NCI-H82 treated with DMSO at 0.1 percent for 48 hours (cell line): ENCODE measurements around the gene NCKAP5L.
A peak's percentile ranks its signal among the peaks of the same experiment; 100 is the strongest.
"Not testable (repeated sequence)": the region's sequence is repeated elsewhere in the genome, so short reads cannot be mapped to it uniquely, and the experiment has no call there.

Experiments used
- DNase-seq: peaks from one replicate; lab custom pipeline; 2025; ENCODE audit not compliant: unreplicated experiment; lab: John Stamatoyannopoulos, UW

NCKAP5L gene

DNA sequence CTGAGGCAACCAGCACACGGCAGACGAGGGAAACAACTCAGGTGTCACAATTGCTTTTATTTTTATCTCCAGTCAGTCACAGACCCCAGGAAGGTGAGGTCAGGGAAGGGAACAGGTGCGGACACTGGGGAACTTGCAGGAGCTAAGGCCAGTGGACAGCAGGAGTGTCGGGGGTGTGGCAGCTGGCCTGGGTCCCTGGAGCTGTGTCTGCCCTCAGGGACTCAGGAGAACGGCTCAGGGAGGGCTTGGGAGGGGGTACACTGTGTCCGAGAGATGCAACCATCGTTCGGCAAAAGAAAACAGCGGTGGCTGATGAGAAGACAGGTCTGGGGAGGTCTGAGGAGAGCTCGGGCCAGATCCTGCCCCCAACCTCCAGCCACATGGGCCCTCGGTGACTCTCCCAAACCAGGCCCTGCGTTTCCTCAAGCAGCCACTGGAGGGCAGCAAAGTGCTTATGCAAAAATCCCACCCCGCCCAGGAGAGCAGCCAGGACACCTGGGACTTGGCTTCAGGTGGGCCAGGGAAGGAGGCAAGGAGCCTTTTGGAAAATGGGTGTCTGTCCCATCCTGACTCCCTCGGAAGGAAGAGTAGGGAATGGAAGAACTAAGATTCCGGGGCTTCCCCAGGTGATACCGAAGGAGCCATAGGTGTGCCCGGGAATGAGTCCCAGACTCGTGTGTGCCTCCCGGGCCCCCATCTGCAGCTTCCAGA lies 38.8 kb upstream of the NCKAP5L start:
- peak; percentile 38 for DNase-seq

GRCh38 chr12:49865782-49866135 lies 37.5 kb upstream of the NCKAP5L start:
- no peak for DNase-seq

- no peak for DNase-seq
Observed at GRCh38 chr12:49865109-49865781, 37.0 kb upstream of the NCKAP5L start.

DNA sequence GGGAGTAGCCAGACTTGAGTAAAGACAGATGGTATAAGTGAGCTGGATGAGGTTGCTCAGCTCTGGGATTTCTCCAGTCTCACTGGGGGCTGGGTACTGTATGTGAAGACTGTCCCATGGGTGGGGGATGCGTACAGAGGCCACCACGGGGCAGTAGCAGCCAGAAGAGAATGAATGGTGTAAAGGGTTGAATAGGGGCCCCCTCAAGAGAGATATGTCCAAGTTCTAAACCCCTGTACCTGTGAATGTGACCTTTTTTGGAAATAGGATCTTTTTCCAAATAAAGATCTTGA lies 36.5 kb upstream of the NCKAP5L start:
- DNase-seq = peak; percentile 34

GRCh38 chr12:49863946-49864797 lies 36.0 kb upstream of the NCKAP5L start:
- no peak for DNase-seq

GRCh38 chr12:49860921-49861320 lies 32.7 kb upstream of the NCKAP5L start:
- not testable (repeated sequence) for DNase-seq

- DNase-seq = not testable (repeated sequence)
Observed at GRCh38 chr12:49855890-49856289, 27.7 kb upstream of the NCKAP5L start.

DNA sequence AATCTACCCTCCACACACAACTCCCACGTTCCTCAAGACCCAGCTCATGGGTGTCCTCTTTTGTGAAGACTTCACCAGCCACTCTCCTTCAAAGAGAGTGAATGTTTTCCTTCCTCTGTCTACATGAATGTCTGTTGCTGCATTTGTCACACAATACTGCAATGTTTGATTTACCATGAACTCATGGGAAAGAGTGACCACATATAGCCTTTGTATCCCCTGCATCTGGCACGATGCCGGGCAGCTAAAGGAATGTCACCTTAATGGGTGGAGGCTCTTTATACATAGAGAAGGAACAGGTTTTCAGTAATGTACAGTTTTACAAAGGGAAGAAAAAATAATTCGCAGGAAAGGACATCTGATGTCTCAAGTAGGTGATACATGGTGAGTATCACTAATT lies 26.8 kb upstream of the NCKAP5L start:
- DNase-seq = no peak

DNA sequence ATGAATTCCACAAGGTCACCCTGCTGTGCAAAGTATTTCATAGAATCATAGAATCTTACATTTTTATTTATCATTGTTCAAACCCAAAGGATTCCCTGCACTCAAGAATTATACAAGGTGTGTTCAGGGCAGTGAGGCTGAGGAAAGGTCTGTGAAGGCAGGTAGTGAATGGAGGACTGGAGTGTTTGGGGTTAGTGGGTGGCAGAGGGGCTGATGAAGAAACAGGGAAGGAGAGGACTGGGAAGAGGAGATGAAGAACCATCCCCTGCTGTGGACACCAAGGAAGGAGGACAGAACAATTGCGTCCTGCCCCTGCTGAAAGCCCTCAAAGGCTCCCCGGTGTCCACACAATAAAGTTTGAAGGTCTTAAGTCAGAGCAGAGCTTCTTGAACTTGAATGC lies 25.5 kb upstream of the NCKAP5L start:
- DNase-seq = no peak

GRCh38 chr12:49847161-49847560 lies 18.9 kb upstream of the NCKAP5L start:
- DNase-seq = no peak

DNA sequence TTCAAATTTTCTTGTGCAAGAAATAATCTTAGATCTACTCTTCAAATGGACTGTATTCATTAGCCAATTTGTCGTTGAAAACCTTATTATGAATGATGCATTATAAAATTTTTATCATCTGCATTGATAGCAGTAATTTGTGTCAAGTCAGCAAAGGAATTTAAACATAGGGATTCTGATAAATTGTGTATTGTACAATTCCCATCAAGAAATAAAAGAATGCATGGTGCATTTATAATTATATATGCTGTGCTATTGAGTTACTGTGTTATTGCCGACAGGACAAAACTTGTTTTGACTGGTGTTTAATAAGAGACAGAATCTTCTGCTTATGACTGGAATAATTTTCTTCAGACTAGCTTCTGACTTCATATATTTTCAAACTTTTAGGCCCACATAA lies 17.8 kb upstream of the NCKAP5L start:
- DNase-seq = no peak

DNA sequence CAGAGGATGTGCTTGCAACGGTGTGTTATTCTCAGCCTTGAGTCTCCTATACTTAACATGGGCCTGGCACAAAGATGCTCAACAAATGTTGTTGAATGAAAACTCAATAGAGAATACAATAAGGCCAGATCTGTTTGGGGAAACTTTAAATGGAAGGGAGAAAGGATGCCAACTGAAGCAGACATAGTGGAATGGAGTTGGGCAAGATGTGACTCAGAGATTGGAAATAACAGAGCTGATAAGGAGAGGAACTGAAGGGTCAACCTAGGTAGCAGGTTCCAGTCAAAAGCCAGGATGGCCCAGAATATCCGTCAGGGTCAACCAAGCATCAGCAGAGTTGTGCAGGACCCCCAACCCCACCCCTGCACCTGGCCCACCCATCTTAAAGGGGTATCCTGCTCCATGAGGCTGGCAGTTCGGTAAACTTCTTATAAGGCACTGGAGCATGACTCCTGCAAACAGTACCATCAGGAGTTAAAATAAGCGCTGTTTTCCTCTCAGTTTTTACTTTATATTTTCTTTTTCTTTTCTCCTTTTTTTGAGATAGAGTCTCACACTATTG lies 15.7 kb upstream of the NCKAP5L start:
- no peak for DNase-seq

DNA sequence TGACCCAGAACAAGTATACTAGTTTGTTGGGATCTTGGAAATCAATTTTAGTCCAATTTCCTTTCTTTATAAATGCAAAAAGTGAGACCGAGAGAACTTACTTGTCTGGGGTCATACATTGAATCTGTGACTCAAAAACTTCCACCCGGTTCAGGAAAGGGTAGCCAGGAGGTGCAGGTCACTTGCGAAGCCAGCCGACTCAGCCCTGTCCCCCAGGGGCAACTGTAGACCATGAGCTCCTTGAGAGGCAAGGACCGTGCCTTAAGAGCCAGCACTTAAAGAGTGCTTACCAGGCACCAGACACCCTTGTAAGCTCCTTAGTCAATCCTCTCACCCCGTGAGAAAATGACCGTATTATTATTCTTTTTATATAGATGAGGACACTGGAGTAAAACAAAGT lies 15.2 kb upstream of the NCKAP5L start:
- no peak for DNase-seq

DNA sequence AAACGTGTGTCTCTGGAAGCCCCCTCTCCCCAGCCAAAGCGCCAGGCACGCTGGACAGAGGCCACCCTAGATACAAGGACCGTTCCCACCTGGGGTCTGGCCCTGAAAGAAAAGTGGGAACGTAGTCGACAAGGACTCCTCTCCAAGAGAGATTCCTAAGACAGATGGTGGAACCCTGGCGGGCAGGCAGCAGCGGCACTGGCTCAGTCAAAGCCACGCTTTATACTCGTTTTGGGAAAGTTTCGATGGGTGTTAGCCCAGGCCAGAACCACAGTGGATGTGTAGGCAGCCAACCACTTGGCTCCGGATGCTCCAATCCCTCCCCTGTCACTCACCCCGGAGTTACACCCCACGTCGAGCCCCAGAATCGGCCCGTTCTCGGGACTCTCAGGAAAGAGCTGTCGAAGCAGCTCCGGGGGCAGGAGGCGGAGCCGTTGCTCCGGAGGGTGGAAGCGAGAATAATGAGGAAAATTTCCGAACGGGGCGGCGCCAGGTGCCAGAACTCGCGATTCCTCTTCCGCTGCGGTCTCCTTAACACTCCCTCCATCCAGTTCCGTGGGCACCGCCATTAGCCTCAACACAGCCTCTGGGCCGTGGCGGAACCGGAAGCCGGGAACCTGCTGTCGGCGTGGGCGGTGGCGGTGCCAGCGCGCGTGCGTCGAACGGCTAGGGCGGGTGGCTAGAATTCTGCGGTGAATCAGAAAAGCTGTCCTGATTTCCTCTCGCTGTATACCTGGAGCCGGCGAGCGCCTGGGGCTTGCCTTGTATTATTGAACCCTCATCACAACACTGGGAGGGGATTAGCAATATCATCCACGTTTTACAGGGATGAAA lies 14.5 kb upstream of the NCKAP5L start, which contains the start of gene BCDIN3D:
BCDIN3D (minus strand) TSS at position 588 of the 834 bp plus-strand sequence; CDS start at position 569, 19 bp downstream.
- DNase-seq = peak; percentile 78

- DNase-seq = no peak
Observed at GRCh38 chr12:49838973-49839633, 10.9 kb upstream of the NCKAP5L start.

DNA sequence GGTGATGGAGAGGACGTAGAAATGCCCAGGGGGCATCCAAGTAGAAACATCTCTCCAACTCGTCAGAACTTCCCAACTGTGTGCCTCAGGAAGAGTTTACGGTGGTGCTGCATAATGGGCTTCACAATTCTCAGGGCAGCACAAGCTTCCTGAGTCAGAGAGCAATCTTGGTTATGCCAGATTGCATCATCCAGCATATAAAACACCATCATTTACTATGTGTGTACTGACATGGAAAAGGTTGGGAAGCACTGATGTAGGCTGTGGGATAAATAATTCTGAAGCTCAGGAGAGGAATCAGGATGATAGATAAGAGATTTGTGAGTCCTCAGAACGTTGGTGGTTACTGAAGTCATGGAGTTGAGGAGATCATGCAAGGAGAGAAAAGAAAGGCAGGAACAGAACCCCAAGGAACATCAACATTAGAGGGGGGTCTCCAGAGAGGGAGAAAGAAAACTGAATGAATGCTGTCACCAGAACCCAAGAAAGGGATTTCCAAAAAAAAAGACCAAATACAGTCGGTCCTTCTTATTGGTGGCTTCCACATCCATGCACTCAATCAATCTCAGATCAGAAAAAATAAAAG lies 4.7 kb upstream of the NCKAP5L start:
- no peak for DNase-seq

- DNase-seq = no peak
Observed at GRCh38 chr12:49831717-49832116, 3.5 kb upstream of the NCKAP5L start.

GRCh38 chr12:49827401-49828099 lies 663 bp downstream of the NCKAP5L start:
- peak; percentile 35 for DNase-seq

GRCh38 chr12:49827051-49827400 lies 1.2 kb downstream of the NCKAP5L start:
- DNase-seq = no peak
